Endometrial microvascular endothelial cells (primary cell): ENCODE measurements around the gene WDR90. TPM values are rescaled to one million over a fixed set of nuclear protein-coding genes. Genes with fewer than 3 reads are reported as not detected.

Source experiments
- in situ Hi-C: cut with HindIII; loops from 2 replicates; pipeline ENCODE4 v1.10.0; 2017; ENCODE audit warnings: low sequenced_read_pairs, low pct_unique_long_range_greater_than_20kb; ENCODE audit errors: inconsistent ontology term
- total RNA-seq: library from RNA; depleted of rRNA; stranded (reverse); fragments of >200 nt; gene quantifications from one replicate; pipeline ENCODE4 v1.2.3, GENCODE V29; 2015; ENCODE audit errors: inconsistent ontology term

WDR90 gene
- total RNA-seq, 1 donor from 2014 or later, result 39.7 TPM

- in situ Hi-C loops, result no loop called here
These were observed 2.7 kb downstream of the WDR90 start for GRCh38 chr16:651844-652243.

- in situ Hi-C loops, result no loop called here
These were observed 3.5 kb downstream of the WDR90 start for GRCh38 chr16:652454-653305.

- in situ Hi-C loops, result no loop called here
These were observed 4.9 kb downstream of the WDR90 start for GRCh38 chr16:654034-654433.

- in situ Hi-C loops, result no loop called here
These were observed 8.3 kb downstream of the WDR90 start for GRCh38 chr16:657487-657886.

GRCh38 chr16:658679-659571, 9.8 kb downstream of the WDR90 start:
- in situ Hi-C loops, result no loop called here

- in situ Hi-C loops, result no loop called here
These were observed 10.5 kb downstream of the WDR90 start for GRCh38 chr16:659618-660017.

- in situ Hi-C loops, result no loop called here
These were observed 10.9 kb downstream of the WDR90 start for GRCh38 chr16:660132-660458.

- in situ Hi-C loops, result no loop called here
These were observed 11.5 kb downstream of the WDR90 start for GRCh38 chr16:660459-661183.

- in situ Hi-C loops, result no loop called here
These were observed 12.1 kb downstream of the WDR90 start for GRCh38 chr16:661184-661821.

GRCh38 chr16:662095-662494, 12.9 kb downstream of the WDR90 start:
- in situ Hi-C loops, result no loop called here

GRCh38 chr16:662597-662996, 13.4 kb downstream of the WDR90 start:
- in situ Hi-C loops, result no loop called here

- in situ Hi-C loops, result no loop called here
These were observed 17.4 kb downstream of the WDR90 start for GRCh38 chr16:666572-666971.

GRCh38 chr16:667113-667779, 18.1 kb downstream of the WDR90 start:
- in situ Hi-C loops, result no loop called here

GRCh38 chr16:667780-668518, 18.8 kb downstream of the WDR90 start, which contains the start of gene RHOT2:
RHOT2 (plus strand) TSS chr16:668132; CDS start chr16:668200, 68 bp downstream.
- in situ Hi-C loops, result no loop called here

GRCh38 chr16:668519-669171, 19.5 kb downstream of the WDR90 start:
- in situ Hi-C loops, result no loop called here

GRCh38 chr16:669666-670065, 20.5 kb downstream of the WDR90 start:
- in situ Hi-C loops, result no loop called here
